UCSD-AML1 (cell line): ENCODE measurements around the gene TARS1.
A peak's percentile ranks its signal among the peaks of the same experiment; 100 is the strongest.

ENCODE experiments used
- DNase-seq: peaks from one replicate; lab custom pipeline; 2025; ENCODE audit not compliant: unreplicated experiment; lab: John Stamatoyannopoulos, UW

The TARS1 gene

GRCh38 chr5:33438996-33439395 is 1.8 kb upstream of the TARS1 start:
- no peak for DNase-seq

- DNase-seq: no peak
Measured at GRCh38 chr5:33439905-33440481, 772 bp upstream of the TARS1 start.

- peak; percentile 63 for DNase-seq
Measured at GRCh38 chr5:33441241-33442177, 744 bp downstream of the TARS1 start.

- DNase-seq: no peak
Measured at GRCh38 chr5:33444542-33444941, 3.8 kb downstream of the TARS1 start.

GRCh38 chr5:33445798-33446197 is 5.0 kb downstream of the TARS1 start:
- no peak for DNase-seq

GRCh38 chr5:33448118-33448517 is 7.4 kb downstream of the TARS1 start:
- no peak for DNase-seq

- no peak for DNase-seq
Measured at GRCh38 chr5:33457126-33457525, 16.4 kb downstream of the TARS1 start.

- no peak for DNase-seq
Measured at GRCh38 chr5:33457817-33458216, 17.1 kb downstream of the TARS1 start.

GRCh38 chr5:33460210-33460609 is 19.4 kb downstream of the TARS1 start:
- no peak for DNase-seq

GRCh38 chr5:33462456-33462855 is 21.7 kb downstream of the TARS1 start:
- DNase-seq: no peak

GRCh38 chr5:33465120-33465519 is 24.4 kb downstream of the TARS1 start:
- no peak for DNase-seq

GRCh38 chr5:33468775-33469435 is 28.1 kb downstream of the TARS1 start:
- DNase-seq: no peak

- no peak for DNase-seq
Measured at GRCh38 chr5:33470544-33470943, 29.8 kb downstream of the TARS1 start.

- no peak for DNase-seq
Measured at GRCh38 chr5:33472805-33473409, 32.1 kb downstream of the TARS1 start.

- no peak for DNase-seq
Measured at GRCh38 chr5:33474004-33474403, 33.2 kb downstream of the TARS1 start.

- DNase-seq: no peak
Measured at GRCh38 chr5:33474931-33475499, 34.2 kb downstream of the TARS1 start.

GRCh38 chr5:33475706-33476105 is 34.9 kb downstream of the TARS1 start:
- DNase-seq: no peak

GRCh38 chr5:33476992-33477391 is 36.2 kb downstream of the TARS1 start:
- no peak for DNase-seq

GRCh38 chr5:33477816-33478215 is 37.1 kb downstream of the TARS1 start:
- DNase-seq: no peak

- DNase-seq: no peak
Measured at GRCh38 chr5:33479311-33479710, 38.5 kb downstream of the TARS1 start.

GRCh38 chr5:33480876-33481275 is 40.1 kb downstream of the TARS1 start:
- DNase-seq: no peak
